Measurements from ENCODE around the gene NUBPL.
A peak's percentile ranks its signal among the peaks of the same experiment; 100 is the strongest.

Gene NUBPL

GRCh38 chr14:31561155-31561846 is at the start of gene NUBPL:
Gene NUBPL (plus strand): TSS chr14:31561404. CDS start chr14:31561440, 36 bp downstream.
- peak; percentile 96 for DNase-seq

- no peak for DNase-seq
Observed at GRCh38 chr14:31527087-31527486, 34.1 kb upstream of the NUBPL start.

GRCh38 chr14:31527546-31527945 is 33.7 kb upstream of the NUBPL start:
- DNase-seq, result no peak

GRCh38 chr14:31529053-31529452 is 32.2 kb upstream of the NUBPL start:
- DNase-seq, result no peak

- no peak for DNase-seq
Observed at GRCh38 chr14:31530136-31530535, 31.1 kb upstream of the NUBPL start.

- no peak for DNase-seq
Observed at GRCh38 chr14:31536201-31536960, 24.8 kb upstream of the NUBPL start.

- no peak for DNase-seq
Observed at GRCh38 chr14:31541702-31542101, 19.5 kb upstream of the NUBPL start.

GRCh38 chr14:31543969-31544799 is 17.0 kb upstream of the NUBPL start:
- no peak for DNase-seq

GRCh38 chr14:31544816-31545215 is 16.4 kb upstream of the NUBPL start:
- no peak for DNase-seq

GRCh38 chr14:31545328-31545727 is 15.9 kb upstream of the NUBPL start:
- no peak for DNase-seq

- DNase-seq, result no peak
Observed at GRCh38 chr14:31549817-31550216, 11.4 kb upstream of the NUBPL start.

- DNase-seq, result no peak
Observed at GRCh38 chr14:31550589-31550988, 10.6 kb upstream of the NUBPL start.

- DNase-seq, result peak; percentile 29
Observed at GRCh38 chr14:31556191-31556590, 5.0 kb upstream of the NUBPL start.

GRCh38 chr14:31559939-31560338 is 1.3 kb upstream of the NUBPL start:
- no peak for DNase-seq

- no peak for DNase-seq
Observed at GRCh38 chr14:31560759-31561154, 447 bp upstream of the NUBPL start.

- DNase-seq, result no peak
Observed at GRCh38 chr14:31564194-31564593, 3.0 kb downstream of the NUBPL start.

- no peak for DNase-seq
Observed at GRCh38 chr14:31566456-31566855, 5.3 kb downstream of the NUBPL start.

GRCh38 chr14:31567655-31568054 is 6.5 kb downstream of the NUBPL start:
- no peak for DNase-seq

- no peak for DNase-seq
Observed at GRCh38 chr14:31568161-31568560, 7.0 kb downstream of the NUBPL start.

- peak; percentile 57 for DNase-seq
Observed at GRCh38 chr14:31568671-31569070, 7.5 kb downstream of the NUBPL start.

- DNase-seq, result no peak
Observed at GRCh38 chr14:31572955-31573354, 11.8 kb downstream of the NUBPL start.

GRCh38 chr14:31576949-31577348 is 15.7 kb downstream of the NUBPL start:
- DNase-seq, result no peak

GRCh38 chr14:31578266-31578665 is 17.1 kb downstream of the NUBPL start:
- no peak for DNase-seq
